Gastroesophageal sphincter (tissue), 4 donors: ENCODE results near the gene CSNK1E. TPM values are rescaled to one million over a fixed set of nuclear protein-coding genes. Genes with fewer than 3 reads are reported as not detected.
A peak's percentile ranks its signal among the peaks of the same experiment; 100 is the strongest.

Experiments used
- ATAC-seq: fragments of 150-250 bp; one replicate; pipeline ENCODE4 v1.9.1; 2016; ENCODE audit warnings: mild to moderate bottlenecking, moderate library complexity
- H3K27ac ChIP-seq, 4 donors: fragments of 200-600 bp; sonication (generic) in 3 of 4; 1 replicate in 3 of 4; 2 replicates in 1 of 4; pipeline ENCODE4 v1.5.1; 2016 to 2019
- H3K27me3 ChIP-seq: fragments of 200-600 bp; sonication (generic); one replicate; pipeline ENCODE4 v1.5.1; 2019
- H3K36me3 ChIP-seq, 2 donors: fragments of 200-600 bp; sonication (generic); one replicate each; pipeline ENCODE4 v1.5.1; 2019; ENCODE audit warnings: control low read depth in 1 of 2
- H3K4me1 ChIP-seq, 3 donors: fragments of 200-600 bp; sonication (generic); 1 replicate in 2 of 3; 2 replicates in 1 of 3; pipeline ENCODE4 v1.5.1; 2016 to 2019; ENCODE audit warnings: control low read depth in 2 of 3
- H3K4me3 ChIP-seq, 2 donors: fragments of 200-600 bp; sonication (generic); one replicate each; pipeline ENCODE4 v1.5.1; 2019; ENCODE audit warnings: mild to moderate bottlenecking in 1 of 2, moderate library complexity in 1 of 2
- H3K9me3 ChIP-seq, 3 donors: fragments of 200-600 bp; sonication (generic); one replicate each; pipeline ENCODE4 v1.5.1; 2017 to 2019; ENCODE audit warnings: control low read depth in 2 of 3
- CTCF ChIP-seq, 4 experiments: fragments of 200-600 bp in 2 of 4; fragments of 450-650 bp in 2 of 4; sonication (generic) in 1 of 4; IDR thresholded peaks; one replicate each; pipeline ENCODE4 v1.5.1; 2017 to 2019; ENCODE audit warnings: antibody characterized with exemption in 4 of 4, mild to moderate bottlenecking in 2 of 4, moderate library complexity in 2 of 4
- EP300 ChIP-seq: sonication (generic); formaldehyde crosslinking; IDR thresholded peaks from one replicate; pipeline ENCODE4 v1.6.1; 2017; ENCODE audit warnings: antibody characterized with exemption, mild to moderate bottlenecking
- POLR2A ChIP-seq, 2 donors: fragments of 450-650 bp; IDR thresholded peaks; one replicate each; pipeline ENCODE4 v1.6.1; 2017; ENCODE audit warnings: antibody characterized with exemption in 2 of 2, mild to moderate bottlenecking in 2 of 2, moderate library complexity in 1 of 2
- POLR2AphosphoS5 ChIP-seq: sonication (generic); formaldehyde crosslinking; IDR thresholded peaks from one replicate; pipeline ENCODE4 v1.6.1; 2017; ENCODE audit warnings: antibody characterized with exemption
- WGBS, 2 donors: methylation state at CpG; one replicate each; pipeline ENCODE4 v1.1.5; 2018; ENCODE audit warnings: low coverage in 1 of 2; 5-methylcytosine and 5-hydroxymethylcytosine counted together
- total RNA-seq, 4 donors: library from RNA; depleted of rRNA; stranded (reverse); fragments of >200 nt; gene quantifications; one replicate each; pipeline ENCODE4 v1.1.0, GENCODE V29; 2016

CSNK1E gene
- total RNA-seq, 4 donors from 2014 or later, result 70.3 to 90.3 (median 80.0) TPM

- Histone ChIP-seq H3K27ac (no peak overlapping the region), H3K36me3 (no peaks in the 10 kb centered on the region), H3K27me3 (peaks cover 3% of the 10 kb centered on the region), H3K4me1 (no peaks in the 10 kb centered on the region), H3K9me3 (no peaks in the 10 kb centered on the region), H3K4me3 (no peak overlapping the region)
- no peak for TF ChIP-seq POLR2A (IDR thresholded peaks at IDR 0.05)
- TF ChIP-seq CTCF (IDR thresholded peaks at IDR 0.05), result no peak
- TF ChIP-seq EP300, result no peak
- TF ChIP-seq POLR2AphosphoS5, result no peak
- WGBS, 2 donors, result 86% methylated on average over 2 of the region's 6 CpGs; no CpG with 5 or more reads in 1 of the 2 donors
- ATAC-seq, result no peak
These were observed 8.4 kb upstream of the CSNK1E start for GRCh38 chr22:38325587-38325986.

- TF ChIP-seq CTCF (IDR thresholded peaks at IDR 0.05) (no peak), POLR2AphosphoS5 (no peak), EP300 (no peak)
- H3K27ac ChIP-seq, result no peak overlapping the region
- no peaks in the 10 kb centered on the region for H3K27me3 ChIP-seq
- peaks cover 0 to 19% (median 7%) of the 10 kb centered on the region in 3 donors for H3K4me1 ChIP-seq
- no peaks in the 10 kb centered on the region for H3K9me3 ChIP-seq
- no peak for ATAC-seq
- no peak overlapping the region for H3K4me3 ChIP-seq
- no peaks in the 10 kb centered on the region for H3K36me3 ChIP-seq
- WGBS, 2 donors, result 89 to 90% methylated on average over 6 to 8 of the region's 11 CpGs
These were observed 3.6 kb upstream of the CSNK1E start for GRCh38 chr22:38320605-38321402.

- peak overlapping the region; percentile 97 to 100 (median 98) for H3K27ac ChIP-seq
- peaks cover 0 to 36% (median 16%) of the 10 kb centered on the region in 3 donors for H3K4me1 ChIP-seq
- no peak for ATAC-seq
- TF ChIP-seq CTCF (IDR thresholded peaks at IDR 0.05) (no peak), POLR2AphosphoS5 (no peak), POLR2A (IDR thresholded peaks at IDR 0.05) (no peak), EP300 (no peak)
- H3K9me3 ChIP-seq, result no peaks in the 10 kb centered on the region
- no peak overlapping the region for H3K4me3 ChIP-seq
- H3K36me3 ChIP-seq, result no peaks in the 10 kb centered on the region
- WGBS, 2 donors, result 89 to 100% methylated on average over 2 to 12 of the region's 14 CpGs
- H3K27me3 ChIP-seq, result no peaks in the 10 kb centered on the region
These were observed 1.9 kb upstream of the CSNK1E start for GRCh38 chr22:38318792-38319773.

GRCh38 chr22:38317995-38318715 is 922 bp upstream of the CSNK1E start:
- peak; percentile 72 for ATAC-seq
- no peaks in the 10 kb centered on the region for H3K36me3 ChIP-seq
- TF ChIP-seq EP300 (no peak), POLR2AphosphoS5 (peak; percentile 88)
- no peaks in the 10 kb centered on the region for H3K9me3 ChIP-seq
- 7 to 20% methylated on average over 8 to 9 of the region's 18 CpGs for WGBS, 2 donors
- peak overlapping the region; percentile 97 to 100 (median 98) for H3K27ac ChIP-seq
- H3K4me3 ChIP-seq, result peak overlapping the region; percentile 28 to 79
- peaks cover 0 to 45% (median 25%) of the 10 kb centered on the region in 3 donors for H3K4me1 ChIP-seq
- no peaks in the 10 kb centered on the region for H3K27me3 ChIP-seq
